IPS-15b (cell line): Measurements from ENCODE around the gene TRPM5.

ENCODE experiments used
- H3K27me3 ChIP-seq: one replicate; pipeline ENCODE4 v1.6.1; 2013; ENCODE audit warnings: low read length; ENCODE audit not compliant: control insufficient read depth, insufficient read depth
- H3K36me3 ChIP-seq: one replicate; pipeline ENCODE4 v1.6.1; 2013; ENCODE audit warnings: low read length; ENCODE audit not compliant: control insufficient read depth, insufficient read depth
- H3K4me1 ChIP-seq: one replicate; pipeline ENCODE4 v1.6.1; 2013; ENCODE audit warnings: mild to moderate bottlenecking, low read length; ENCODE audit not compliant: control insufficient read depth, insufficient read depth
- H3K4me3 ChIP-seq: one replicate; pipeline ENCODE4 v1.5.1; 2013; ENCODE audit warnings: low read depth, low read length
- H3K9ac ChIP-seq: one replicate; pipeline ENCODE4 v1.6.1; 2013; ENCODE audit warnings: low read depth, mild to moderate bottlenecking, low read length
- H3K9me3 ChIP-seq: one replicate; pipeline ENCODE4 v1.6.1; 2013; ENCODE audit warnings: mild to moderate bottlenecking, low read length; ENCODE audit not compliant: control insufficient read depth, insufficient read depth

The TRPM5 gene

DNA sequence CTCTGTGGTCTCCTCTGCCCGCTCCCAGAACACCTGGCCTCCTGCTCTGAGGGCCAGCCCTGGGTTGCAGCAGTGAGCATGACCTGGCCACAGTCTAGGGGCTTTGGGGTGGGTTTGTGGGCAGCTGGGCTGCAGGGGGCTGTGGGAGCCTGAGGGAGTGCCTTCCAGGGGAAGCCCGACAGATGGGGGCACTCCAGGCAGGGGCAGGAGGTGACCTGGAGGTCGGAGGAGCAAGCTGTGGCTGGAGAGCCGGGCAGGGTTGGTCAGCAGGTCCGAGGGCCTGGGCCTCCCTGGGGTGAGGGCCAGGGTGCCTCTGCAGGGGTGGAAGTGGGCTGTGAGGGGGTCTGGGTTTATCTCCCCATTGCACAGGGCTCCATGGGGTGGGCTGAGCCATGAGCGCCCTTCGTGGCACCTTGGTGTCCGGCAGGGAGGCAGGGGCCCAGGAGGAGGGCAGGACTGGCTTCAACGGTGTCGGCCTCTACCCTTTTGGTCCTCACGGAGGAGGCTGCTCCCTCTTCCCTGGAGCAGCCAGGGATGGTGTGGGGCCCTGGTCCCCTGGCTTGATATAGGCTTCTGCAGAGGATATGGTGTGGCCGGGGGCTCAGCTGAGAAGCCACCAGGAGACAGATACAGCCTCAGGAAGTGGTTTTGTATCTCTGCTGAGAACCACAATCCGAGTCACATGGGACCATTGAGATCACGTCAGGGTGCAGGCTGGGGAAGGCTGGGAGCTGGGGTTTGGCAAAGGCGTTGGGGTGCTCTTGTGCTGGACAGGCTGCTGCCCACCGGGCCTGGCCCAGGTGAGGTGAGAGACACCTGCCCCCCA, 22.8 kb upstream of the TRPM5 start:
- no peak overlapping the region for H3K4me3 ChIP-seq

DNA sequence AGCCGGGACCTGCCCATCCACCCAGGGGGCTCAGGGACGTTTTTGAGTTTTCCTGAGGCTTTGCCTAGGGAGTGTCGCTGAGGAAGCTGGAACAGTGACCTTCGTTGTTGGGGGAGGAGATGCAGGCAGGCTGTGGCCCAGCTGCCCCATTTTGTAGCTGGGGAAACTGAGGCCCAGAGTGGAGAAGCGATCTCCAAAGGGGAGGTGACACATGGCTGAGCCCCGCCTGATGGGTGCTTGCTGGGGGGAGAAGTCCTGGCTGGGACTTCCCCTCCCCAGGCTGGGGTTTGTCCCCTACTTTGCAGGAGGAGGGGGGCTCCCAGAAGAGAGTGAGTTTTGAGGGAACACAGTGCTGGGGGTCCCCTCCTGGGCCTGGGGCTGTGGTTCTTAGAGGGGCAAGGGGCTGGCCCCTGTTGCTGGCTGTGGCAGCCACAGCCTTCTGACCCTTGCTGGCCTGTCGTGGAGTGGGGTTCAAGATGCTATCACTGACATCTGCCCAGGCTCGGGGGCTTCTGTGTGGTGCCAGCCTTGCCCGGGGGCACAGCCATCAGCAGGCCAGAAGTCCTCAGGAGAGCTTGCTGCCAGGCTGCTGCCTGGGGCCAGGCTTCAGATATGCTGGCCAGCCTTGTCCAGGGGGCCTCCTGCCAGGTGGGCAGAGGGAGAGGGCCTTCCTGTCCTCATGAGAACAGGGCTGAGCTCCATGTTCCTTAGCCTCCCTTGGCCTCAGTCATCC, 21.9 kb upstream of the TRPM5 start:
- peaks cover 2% of the 10 kb centered on the region for H3K27me3 ChIP-seq
- no peaks in the 10 kb centered on the region for H3K4me1 ChIP-seq
- no peaks in the 10 kb centered on the region for H3K36me3 ChIP-seq
- no peak overlapping the region for H3K4me3 ChIP-seq
- H3K9me3 ChIP-seq: no peaks in the 10 kb centered on the region
- H3K9ac ChIP-seq: no peak overlapping the region

More for the DNA sequence above, 22.8 kb upstream of the TRPM5 start:
- Histone ChIP-seq H3K36me3 (no peaks in the 10 kb centered on the region), H3K27me3 (peaks cover 8% of the 10 kb centered on the region), H3K9ac (no peak overlapping the region), H3K4me1 (no peaks in the 10 kb centered on the region), H3K9me3 (no peaks in the 10 kb centered on the region)

DNA sequence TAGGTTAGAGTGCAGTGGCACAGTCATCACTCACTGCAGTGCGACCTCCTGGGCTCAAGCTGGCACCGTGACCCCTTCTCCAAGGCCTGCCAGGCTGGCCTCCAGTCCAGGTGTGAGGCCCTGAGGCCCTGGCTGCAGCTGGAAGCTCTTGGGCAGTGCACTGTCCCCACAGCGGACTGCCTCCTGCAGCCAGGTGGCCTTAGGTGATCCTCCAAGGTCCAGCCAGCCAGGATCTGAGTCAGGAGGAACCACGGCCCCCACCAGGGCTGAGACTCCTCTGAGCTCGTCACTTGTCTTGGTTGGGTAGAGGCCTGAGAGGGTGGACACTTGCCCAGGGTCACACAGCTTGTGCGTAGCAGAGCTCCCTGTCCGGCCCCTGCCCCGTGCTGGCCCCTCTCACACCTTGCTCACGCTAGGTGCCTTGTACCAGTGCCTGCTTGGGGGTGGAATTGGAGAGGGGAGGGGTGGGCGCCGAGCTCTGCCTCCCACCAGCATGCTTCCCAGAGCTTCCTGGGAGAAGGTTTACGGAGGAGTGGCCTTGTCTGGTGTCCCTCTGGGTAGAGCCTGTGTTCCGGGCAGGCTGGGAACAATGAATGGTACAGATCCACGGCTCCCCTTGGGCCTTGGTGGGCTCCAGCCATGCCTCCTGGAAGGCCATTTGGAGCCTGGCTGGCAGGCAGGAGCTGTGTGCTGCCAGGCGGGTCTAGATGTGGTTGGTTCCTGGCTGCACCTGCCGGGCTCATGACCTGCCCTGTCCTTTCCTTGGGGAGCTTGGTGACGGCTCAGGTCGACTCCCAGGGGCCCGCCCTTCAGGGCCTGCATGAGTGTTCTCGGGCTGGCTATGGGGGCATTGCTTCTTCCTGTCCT, 21.1 kb upstream of the TRPM5 start:
- Histone ChIP-seq H3K27me3 (no peaks in the 10 kb centered on the region), H3K9me3 (no peaks in the 10 kb centered on the region), H3K4me1 (no peaks in the 10 kb centered on the region), H3K36me3 (no peaks in the 10 kb centered on the region), H3K4me3 (no peak overlapping the region), H3K9ac (no peak overlapping the region)

DNA sequence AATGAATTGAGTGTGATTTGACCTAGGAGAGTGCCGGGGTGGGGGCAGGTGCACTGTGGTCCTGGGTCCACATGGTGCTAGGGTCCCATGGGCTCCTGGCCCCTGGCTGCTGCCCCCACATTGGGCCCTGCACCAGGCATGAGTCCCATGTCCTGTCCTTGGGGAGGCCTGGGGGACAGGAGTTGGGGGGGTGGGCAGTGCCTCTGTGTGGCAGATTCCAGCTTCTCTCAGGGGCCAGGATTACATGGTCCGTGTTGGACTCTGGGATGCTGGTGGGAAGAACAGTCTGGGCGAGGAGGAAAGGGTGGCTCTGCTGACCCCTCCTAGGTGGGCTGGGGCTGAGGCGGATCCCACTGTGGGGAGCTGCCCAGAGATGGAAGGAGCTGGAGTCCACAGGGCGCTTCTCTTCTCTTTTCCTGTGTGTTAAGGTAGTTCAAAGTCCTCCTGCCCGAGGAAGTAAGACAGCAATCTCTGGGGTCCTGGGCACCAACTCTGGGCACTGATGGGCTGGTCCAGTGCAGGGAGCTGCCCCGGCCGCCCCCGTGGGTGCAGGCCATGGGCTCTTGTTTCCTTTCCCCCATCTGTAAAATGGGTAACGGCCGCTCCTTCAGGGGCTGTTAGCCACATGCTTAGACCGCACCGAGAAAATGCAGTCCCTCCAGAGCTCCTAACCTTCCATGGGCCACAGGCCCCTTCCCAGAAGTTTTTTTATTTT, 20.3 kb upstream of the TRPM5 start:
- Histone ChIP-seq H3K9me3 (no peaks in the 10 kb centered on the region), H3K27me3 (no peaks in the 10 kb centered on the region), H3K36me3 (no peaks in the 10 kb centered on the region), H3K4me3 (no peak overlapping the region), H3K4me1 (no peaks in the 10 kb centered on the region), H3K9ac (no peak overlapping the region)

DNA sequence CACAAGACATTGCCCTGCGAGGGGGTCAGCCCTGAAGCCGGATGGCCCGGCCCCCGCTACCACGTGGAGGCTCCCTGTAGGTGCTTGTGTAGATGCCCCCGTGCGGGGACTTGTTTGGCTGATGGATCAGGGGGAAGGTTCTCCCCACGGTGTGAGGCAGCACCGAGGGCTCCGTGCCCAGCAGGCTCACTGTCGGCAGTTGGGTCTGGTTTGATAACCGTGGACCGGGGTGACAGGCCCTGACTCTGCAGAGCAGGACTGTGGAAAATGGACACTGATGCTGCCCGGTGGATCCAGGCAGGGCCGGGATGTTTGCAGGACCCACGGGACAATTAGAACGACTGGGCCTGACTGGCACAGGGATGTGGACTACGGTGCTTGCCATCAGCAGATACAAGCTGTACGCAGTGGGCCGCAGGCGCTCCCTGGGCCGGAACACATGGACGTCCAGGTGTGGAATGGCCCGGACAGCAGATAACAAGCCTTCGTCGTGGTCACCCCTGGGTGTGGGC, 19.5 kb upstream of the TRPM5 start:
- no peaks in the 10 kb centered on the region for H3K4me1 ChIP-seq
- H3K9ac ChIP-seq: no peak overlapping the region
- H3K9me3 ChIP-seq: no peaks in the 10 kb centered on the region
- H3K27me3 ChIP-seq: no peaks in the 10 kb centered on the region
- H3K4me3 ChIP-seq: no peak overlapping the region
- no peaks in the 10 kb centered on the region for H3K36me3 ChIP-seq

DNA sequence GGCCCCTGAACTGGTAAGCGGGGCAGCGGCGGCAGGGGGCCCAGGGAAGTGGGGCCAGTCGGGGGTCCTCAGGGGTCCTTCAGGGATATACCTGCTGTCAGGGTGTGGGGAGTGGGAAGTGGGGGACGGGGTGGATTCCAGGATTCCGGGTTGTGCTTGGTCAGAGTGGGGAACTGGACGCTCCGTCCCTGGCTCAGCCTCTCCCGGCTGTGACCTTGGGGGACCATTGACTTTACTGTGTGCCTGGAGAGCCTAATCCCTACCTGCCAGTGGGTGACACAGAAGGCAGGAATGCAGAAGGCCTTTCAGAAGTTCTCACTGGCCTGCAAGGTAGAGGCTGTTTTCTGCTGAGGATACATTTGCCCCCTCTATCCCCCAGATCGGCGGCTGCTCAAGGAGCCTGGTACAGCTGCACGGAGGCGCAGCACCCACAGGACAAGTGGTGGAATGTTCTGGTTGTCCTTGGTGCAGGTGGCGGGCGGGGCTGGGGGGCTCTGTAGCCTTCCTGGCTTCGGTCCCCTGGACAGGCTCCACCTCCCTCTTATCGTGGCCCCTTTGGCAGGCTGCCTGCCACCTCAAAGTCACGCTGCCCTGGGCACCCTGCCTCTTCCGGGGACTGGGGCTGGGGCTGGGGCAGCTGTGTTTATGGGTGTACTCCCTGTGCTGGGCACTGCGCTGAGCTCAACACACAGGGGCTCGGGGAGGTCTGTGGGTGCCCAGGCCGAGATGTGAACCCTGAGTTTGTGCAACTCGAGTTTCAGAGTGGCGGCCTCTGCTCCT, 18.9 kb upstream of the TRPM5 start:
- H3K27me3 ChIP-seq: no peaks in the 10 kb centered on the region
- H3K36me3 ChIP-seq: no peaks in the 10 kb centered on the region
- no peak overlapping the region for H3K4me3 ChIP-seq
- H3K9ac ChIP-seq: no peak overlapping the region
- H3K4me1 ChIP-seq: no peaks in the 10 kb centered on the region
- no peaks in the 10 kb centered on the region for H3K9me3 ChIP-seq

DNA sequence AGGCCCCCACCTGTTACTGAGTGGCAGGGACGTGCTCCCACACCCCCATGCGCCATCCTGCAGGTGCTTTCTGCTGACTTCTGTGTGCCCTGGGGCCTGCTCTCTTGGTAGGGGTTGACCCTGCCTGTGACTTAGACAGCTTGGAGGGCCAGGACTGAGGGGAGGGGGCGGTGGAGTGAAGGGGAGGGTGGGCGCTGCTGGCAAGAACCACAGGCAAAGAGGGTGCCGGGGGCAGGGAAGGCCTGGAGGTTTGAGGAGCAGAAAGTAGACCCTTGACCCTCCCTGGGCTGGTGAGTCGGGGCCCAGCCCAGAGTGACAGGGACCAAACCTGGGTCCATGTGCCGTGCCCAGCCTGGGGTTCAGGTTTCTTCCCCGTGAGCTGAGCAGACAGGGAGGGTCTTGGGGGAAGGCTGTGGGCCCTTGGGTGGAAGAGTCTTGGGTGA, 18.2 kb upstream of the TRPM5 start:
- Histone ChIP-seq H3K4me1 (no peaks in the 10 kb centered on the region), H3K4me3 (no peak overlapping the region), H3K36me3 (no peaks in the 10 kb centered on the region), H3K9ac (no peak overlapping the region), H3K9me3 (no peaks in the 10 kb centered on the region), H3K27me3 (no peaks in the 10 kb centered on the region)

DNA sequence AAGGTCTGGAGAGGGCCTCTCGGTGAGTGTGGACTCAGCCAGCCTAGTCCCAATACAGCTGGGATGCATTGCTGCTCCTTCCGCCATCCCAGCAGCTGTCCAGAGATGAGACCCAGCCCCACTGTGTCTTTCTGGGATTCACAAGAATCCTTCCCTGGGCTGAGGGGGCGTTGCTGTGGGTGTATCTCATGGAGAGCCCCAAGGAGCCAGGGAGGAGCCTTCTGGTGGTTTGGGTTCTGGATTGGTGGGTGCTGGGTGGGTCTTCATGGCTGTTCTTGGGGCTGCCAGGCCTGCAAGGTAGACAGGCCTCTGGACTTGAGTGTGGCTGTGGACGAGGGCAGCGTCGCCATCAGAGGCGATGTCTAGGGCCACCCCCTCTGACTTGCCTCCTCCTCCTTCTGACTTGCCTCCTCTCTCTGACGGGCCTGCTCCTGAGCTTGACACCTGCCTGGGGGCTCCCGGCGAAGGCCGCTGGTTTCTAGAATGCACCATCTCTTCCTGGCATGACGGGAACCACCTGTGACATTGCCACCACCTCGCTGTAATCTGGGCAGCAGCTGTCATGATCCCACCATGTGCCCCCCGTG, 17.7 kb upstream of the TRPM5 start:
- Histone ChIP-seq H3K36me3 (no peaks in the 10 kb centered on the region), H3K9me3 (no peaks in the 10 kb centered on the region), H3K4me3 (no peak overlapping the region), H3K27me3 (no peaks in the 10 kb centered on the region), H3K4me1 (no peaks in the 10 kb centered on the region), H3K9ac (no peak overlapping the region)

DNA sequence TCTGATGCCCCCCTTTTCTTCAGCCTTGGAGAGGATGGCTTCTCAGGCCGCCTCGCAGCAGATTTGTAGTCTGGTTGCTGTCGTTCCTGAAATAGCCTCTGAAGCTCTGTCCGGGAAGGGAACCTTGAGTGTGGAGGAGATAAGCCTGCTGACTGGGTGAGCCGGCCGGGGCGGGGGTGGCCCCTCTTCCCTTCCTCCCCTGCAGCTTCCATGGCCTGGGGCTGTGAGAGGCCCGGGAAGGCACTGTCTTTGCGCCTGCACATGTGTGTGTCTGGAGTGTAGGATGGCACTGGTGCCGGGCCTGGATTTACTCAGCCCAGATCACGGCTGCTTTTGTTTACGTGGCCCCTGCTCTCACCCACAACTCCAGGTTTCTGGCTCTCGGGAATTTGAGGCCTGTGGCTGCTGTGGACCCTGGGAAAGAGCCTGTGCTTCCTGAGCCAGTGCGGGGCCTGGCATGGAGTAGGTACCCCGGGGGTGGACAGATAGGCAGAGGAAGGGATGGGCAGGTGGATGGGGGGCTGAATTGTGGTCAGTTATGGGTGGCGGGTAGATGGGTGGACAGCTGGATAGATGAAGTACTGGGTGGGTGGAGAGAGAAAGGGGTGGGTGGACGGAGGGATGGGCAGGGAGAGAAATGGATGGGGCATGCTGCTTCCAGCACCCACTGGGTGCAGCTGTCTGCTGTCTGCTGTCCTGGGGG, 17.1 kb upstream of the TRPM5 start:
- H3K4me3 ChIP-seq: no peak overlapping the region
- H3K27me3 ChIP-seq: no peaks in the 10 kb centered on the region
- H3K9me3 ChIP-seq: no peaks in the 10 kb centered on the region
- H3K4me1 ChIP-seq: no peaks in the 10 kb centered on the region
- no peaks in the 10 kb centered on the region for H3K36me3 ChIP-seq
- no peak overlapping the region for H3K9ac ChIP-seq
